LNCaP clone FGC (cell line): ENCODE data around the gene PAGE5.
A peak's percentile ranks its signal among the peaks of the same experiment; 100 is the strongest.

Experiments
- DNase-seq: peaks from one replicate; pipeline ENCODE4 v3.0.0-alpha.2; 2011; ENCODE audit warnings: low read depth
- H3K4me3 ChIP-seq: 2 replicates; pipeline ENCODE4 v1.5.1; 2011; ENCODE audit warnings: mild to moderate bottlenecking, low read depth, low read length, control low read depth
- TF ChIP-seq, protein P1 (sequence below): IDR thresholded peaks from 2 replicates; pipeline ENCODE4 v1.5.1; 2012; ENCODE audit warnings: mild to moderate bottlenecking; ENCODE audit not compliant: control insufficient read depth, insufficient read depth; ENCODE audit errors: extremely low read depth

Gene PAGE5, protein sequence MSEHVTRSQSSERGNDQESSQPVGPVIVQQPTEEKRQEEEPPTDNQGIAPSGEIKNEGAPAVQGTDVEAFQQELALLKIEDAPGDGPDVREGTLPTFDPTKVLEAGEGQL

DNA sequence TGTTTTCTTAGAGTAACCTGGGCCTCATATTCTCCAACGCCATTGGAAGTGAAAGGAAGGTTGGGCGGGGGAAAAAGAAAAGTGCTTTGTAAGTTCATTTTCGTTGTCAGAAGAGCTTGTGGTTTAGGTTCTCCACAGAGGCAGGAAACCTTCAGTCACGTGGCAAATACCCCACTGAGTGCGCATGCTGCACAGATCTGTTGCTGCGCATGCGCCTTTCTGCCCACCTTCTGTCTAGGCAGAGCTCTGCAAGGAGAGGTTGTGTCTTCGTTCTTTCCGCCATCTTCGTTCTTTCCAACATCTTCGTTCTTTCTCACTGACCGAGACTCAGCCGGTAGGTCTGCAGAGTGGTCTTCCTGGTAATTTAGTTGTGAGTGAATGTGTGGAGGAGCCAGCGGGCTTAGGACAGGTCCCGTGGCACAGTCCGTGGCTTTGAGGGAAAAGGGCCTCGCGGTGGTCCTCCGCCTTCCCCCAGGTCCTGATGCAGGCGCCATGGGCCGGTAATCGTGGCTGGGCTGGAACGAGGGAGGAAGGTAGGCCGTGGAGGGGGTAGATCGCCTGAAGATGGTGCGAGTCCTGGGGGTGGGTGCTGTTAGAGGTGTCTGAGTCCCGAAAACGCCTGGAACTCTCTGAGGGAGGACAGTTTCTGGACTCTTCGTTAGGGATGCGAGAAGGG is at the start of gene PAGE5:
Gene PAGE5 (plus strand): TSS at position 228 of the 676 bp plus-strand sequence. CDS start 1,037 bp downstream, outside the sequence.
- TF ChIP-seq, protein P1, sequence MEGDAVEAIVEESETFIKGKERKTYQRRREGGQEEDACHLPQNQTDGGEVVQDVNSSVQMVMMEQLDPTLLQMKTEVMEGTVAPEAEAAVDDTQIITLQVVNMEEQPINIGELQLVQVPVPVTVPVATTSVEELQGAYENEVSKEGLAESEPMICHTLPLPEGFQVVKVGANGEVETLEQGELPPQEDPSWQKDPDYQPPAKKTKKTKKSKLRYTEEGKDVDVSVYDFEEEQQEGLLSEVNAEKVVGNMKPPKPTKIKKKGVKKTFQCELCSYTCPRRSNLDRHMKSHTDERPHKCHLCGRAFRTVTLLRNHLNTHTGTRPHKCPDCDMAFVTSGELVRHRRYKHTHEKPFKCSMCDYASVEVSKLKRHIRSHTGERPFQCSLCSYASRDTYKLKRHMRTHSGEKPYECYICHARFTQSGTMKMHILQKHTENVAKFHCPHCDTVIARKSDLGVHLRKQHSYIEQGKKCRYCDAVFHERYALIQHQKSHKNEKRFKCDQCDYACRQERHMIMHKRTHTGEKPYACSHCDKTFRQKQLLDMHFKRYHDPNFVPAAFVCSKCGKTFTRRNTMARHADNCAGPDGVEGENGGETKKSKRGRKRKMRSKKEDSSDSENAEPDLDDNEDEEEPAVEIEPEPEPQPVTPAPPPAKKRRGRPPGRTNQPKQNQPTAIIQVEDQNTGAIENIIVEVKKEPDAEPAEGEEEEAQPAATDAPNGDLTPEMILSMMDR: no peak
- no peak within 1 kb of the TSS for H3K4me3 ChIP-seq
- DNase-seq: no peak

DNA sequence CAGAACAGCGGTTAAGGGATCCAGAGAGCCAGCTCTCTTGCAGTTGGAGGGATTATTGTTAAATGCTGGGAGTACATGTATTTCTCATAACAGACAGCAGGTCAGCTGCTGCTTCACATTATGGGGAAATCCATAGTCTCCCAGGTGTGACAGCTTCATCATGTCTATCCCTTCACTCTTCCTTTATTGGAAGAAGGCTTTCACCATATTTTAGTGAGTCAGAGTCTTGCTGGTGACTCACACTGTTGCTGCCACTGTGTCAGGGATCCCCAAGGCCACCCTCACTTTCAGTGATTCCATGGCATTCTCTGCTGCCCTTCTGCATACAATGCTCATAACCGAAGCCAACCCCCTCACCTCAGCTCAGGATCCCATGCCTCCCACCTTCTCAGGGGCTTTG is 32.9 kb upstream of the PAGE5 start:
- DNase-seq: no peak
- TF ChIP-seq, protein P1: no peak
- H3K4me3 ChIP-seq: no peak overlapping the region

DNA sequence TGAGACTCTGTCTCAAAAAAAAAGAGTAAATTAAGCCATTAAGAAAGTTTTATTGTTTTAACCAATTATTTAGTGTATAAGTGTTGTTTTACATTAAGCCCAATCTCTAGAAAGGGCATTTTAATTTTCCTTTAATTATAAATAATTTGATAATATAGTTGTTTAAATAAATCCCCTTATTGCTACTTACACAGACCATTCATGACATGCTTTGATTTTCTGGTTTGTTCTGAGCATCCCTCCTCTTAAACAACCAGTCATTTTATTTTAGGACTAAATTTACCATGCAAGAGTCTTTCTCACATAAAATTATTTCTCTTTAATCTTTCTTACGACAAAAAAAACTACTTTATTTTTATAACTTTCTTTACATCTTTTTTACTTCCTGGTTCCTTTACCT is 23.5 kb upstream of the PAGE5 start:
- no peak for DNase-seq
- no peak overlapping the region for H3K4me3 ChIP-seq
- TF ChIP-seq, protein P1: no peak

DNA sequence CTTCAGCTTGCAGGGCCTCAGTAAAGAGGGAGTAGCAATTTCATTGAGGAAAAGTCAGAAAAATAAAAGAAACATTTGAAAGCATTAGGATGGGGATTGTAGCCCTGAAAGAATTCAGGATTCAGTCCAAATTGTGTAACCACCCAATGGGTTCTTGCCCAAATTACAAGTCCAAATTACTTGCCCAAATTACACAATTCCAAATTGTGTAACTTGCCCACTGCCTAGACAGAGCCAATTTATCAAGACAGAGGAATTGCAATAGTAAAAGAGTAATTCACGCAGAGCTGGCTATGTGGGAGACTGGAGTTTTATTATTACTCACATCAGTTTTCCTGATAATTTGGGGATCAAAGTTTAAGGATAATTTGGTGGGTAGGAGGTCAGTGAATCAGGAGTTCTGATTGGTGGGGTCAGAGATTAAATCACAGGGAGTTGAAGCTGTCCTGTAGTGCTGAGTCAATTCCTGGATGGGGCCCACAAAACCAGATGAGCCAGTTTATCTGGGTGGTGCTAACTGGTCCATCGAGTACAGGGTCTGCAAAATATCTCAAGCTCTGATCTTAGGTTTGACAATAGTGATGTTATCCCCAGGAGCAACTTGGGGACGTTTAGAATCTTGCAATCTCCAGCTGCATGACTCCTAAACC is 18.1 kb upstream of the PAGE5 start:
- no peak overlapping the region for H3K4me3 ChIP-seq
- TF ChIP-seq, protein P1: no peak
- DNase-seq: no peak

DNA sequence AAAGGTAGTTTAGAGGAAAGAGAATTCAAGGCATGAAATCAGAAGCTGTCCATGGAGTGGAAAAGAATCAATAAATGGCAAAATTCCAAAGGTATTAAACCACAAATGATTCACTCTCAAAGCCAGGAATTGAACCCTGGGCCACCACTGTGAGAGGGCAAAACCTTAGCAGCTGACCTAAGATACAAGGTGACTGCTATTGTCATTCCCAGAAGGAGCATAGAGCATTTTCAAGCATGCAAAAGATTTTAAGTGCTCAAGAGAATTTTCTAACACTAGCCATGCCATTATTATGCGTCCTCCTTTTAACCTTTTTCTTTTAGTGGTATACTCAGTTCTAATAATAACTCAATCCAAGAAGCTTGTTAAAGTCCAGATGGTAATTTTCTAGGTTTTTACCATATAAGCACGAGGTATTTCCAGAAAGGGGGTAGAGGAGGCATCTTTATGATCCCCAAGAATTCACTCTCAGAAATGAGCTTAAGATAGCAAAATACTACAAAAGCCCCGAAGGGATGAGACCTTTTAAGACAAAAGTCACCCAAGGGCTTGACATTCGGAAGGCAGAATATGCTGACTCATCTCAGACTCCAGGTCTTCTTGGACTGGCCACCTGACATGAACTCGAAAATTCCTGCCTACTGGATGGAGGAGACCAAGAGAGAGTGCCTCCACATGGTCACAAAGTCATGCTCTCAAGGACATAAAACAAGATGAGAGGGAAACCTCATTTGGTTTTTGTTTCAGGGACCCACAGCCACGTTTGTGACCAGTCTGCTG is 13.8 kb upstream of the PAGE5 start:
- TF ChIP-seq, protein P1: no peak
- no peak overlapping the region for H3K4me3 ChIP-seq
- no peak for DNase-seq

DNA sequence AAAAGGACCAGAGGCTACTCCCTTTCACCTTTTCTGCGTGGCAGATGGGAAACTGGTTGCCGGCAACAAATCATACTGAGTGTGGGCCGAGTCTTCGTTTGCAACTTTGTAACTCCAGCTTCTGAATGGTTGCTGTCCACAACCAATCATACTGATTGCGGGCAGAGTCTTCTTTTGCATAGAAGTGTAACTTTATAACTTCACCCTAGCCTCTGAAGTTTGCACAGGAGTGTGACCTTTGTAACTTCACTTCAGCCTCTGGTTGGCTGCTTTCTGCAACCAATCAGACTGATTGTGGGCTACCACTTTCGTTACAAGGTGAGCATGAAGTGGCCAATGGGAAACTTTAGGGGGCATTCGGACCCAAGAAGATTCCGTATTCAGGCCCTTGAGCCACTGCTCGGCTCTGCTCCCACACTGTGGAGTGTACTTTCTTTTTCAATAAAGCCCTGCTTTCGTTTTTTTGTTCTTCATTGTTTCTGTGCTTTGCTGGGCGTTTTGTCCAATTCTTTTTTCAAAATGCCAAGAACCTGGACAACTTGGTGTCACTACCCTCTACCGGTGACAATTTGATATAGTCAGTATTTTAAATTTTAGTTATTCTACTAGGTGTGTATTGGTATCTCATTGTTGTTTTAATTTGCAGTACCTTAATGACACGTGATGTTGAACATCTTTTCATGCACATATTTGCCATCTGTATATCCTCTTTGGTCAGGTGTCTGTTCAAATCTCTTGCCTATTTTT is 9.0 kb upstream of the PAGE5 start:
- no peak for DNase-seq
- TF ChIP-seq, protein P1: peak; percentile 27; the same call in 1 of the 2 replicates
- no peak overlapping the region for H3K4me3 ChIP-seq
